Subcutaneous adipose tissue (tissue), 4 donors: Measurements from ENCODE around the gene RGS6. TPM values are rescaled to one million over a fixed set of nuclear protein-coding genes. Genes with fewer than 3 reads are reported as not detected.

ENCODE experiments used
- total RNA-seq, 4 donors: library from RNA; depleted of rRNA; stranded (reverse); fragments of >200 nt; gene quantifications; one replicate each; pipeline ENCODE4 v1.1.0, GENCODE V29; 2016
- TF ChIP-seq, protein P1 (sequence below): fragments of 450-650 bp; IDR thresholded peaks from one replicate; pipeline ENCODE4 v1.5.1; 2016; ENCODE audit warnings: low read depth, mild to moderate bottlenecking, control low read depth, antibody characterized with exemption, moderate library complexity

RGS6 gene
- total RNA-seq, 4 donors from 2014 or later, result 4.4 to 32.0 (median 11.4) TPM

DNA sequence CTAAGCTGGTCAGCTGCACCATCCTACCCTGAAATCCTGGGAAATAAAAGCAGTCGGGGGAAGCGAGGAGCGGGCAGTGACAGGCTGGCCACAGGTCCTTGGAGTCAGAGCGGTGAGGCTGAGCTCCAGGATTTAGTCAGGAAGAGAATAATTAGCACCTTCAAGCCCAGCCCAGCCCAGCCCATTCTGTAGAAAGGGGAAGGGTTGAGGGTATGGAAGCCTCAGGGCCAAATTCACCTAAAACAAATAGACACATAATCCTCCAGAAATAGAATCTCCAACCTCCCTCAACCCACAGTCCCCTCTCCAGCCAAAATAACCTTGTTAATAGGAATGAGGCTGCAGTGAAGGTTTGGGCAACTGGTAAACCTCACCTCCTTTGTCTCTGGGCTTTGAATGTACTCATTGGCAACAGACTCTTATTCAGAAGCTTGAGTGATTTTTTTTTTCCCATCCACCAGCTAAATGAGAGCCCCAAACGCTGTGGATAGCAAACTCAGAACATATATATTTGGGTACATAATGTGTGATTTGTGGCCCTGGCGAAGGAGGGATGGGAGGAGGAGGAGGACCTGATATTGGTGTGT lies 627.5 kb downstream of the RGS6 start:
- TF ChIP-seq, protein P1, sequence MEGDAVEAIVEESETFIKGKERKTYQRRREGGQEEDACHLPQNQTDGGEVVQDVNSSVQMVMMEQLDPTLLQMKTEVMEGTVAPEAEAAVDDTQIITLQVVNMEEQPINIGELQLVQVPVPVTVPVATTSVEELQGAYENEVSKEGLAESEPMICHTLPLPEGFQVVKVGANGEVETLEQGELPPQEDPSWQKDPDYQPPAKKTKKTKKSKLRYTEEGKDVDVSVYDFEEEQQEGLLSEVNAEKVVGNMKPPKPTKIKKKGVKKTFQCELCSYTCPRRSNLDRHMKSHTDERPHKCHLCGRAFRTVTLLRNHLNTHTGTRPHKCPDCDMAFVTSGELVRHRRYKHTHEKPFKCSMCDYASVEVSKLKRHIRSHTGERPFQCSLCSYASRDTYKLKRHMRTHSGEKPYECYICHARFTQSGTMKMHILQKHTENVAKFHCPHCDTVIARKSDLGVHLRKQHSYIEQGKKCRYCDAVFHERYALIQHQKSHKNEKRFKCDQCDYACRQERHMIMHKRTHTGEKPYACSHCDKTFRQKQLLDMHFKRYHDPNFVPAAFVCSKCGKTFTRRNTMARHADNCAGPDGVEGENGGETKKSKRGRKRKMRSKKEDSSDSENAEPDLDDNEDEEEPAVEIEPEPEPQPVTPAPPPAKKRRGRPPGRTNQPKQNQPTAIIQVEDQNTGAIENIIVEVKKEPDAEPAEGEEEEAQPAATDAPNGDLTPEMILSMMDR, result no peak

DNA sequence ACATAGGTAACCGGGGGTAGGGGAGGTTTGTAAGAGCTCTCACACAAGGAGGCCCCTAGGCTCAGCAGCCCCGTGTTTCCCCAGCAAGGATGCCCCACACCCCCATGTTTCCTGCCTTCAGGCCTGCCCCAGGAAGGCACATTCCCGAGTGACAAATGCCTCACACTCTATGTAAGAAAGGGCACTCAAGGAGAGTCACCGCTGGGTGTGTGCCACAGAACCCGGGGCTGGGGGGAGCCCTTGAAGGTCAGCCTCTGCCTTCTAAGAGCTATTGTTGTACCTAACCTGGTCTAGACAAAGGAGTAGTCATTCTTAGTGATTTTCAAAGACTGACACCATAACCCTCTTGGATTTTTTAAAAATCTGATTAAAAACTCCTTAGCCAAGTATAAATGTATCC lies 628.1 kb downstream of the RGS6 start:
- TF ChIP-seq, protein P1, result no peak

DNA sequence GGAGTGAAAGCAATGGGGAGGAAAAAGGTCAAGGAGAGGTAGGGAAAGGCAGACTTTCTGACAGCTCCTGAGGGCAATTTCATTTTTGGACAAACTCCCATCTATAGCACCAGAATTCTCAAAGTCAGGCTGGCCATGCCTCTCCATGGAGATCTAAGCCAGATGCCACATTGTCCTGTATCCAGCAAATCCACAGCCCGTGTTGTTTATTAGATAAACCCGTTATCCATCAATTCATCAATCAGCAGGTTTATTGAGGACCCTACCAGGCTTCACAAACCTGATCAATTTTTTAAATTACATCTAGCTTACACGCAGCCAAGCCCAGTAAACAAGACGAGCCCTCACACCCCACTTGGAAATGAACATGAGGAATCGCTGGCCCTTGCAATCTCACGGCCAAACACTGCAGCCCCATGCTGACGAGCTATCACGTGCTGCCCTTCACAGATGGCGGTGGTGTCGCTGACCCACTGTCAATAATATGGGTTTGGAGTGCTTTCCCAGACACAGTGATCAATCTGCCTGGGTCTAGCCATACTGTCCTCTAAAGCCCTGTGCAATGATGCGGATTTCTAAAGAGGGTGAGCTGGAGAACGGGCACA lies 628.8 kb downstream of the RGS6 start:
- TF ChIP-seq, protein P1, result no peak

DNA sequence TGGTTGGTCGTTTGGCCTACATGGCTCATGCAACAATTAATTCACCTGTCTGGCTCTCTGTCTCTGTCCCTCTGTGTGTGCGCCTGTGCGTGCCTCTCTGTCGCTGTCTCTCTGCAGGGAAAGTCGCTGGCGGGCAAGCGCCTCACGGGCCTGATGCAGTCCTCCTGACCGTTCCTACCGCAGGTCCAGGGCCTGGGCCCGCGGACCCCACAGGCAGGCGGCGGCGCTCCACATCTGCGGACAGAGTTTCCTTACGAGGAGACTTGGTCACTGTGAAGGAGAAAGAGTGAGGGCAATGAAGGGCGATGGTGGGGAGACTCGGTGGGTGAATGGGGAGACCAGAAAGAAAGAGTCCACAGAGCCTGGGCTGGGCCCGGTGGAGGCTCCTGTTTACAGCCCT lies 630.1 kb downstream of the RGS6 start:
- TF ChIP-seq, protein P1, result no peak

DNA sequence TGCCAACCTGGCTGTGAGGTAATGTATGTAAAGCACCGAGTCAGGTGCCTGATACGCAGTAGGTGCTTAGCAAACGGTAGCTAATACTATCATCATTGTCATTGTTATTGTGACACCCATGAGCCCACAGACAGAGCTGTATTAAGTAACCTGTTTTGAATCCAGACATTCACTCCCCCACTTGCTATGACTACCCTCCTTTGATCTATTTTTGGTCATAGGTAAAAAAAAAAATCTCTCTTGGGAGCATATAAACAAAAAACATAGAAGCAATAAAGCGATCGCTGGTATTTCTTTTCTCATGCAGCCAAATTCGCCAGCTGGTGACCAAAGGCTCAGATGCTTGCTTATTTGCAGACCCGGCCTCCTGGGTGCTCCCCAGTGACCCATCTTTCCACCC lies 631.4 kb downstream of the RGS6 start:
- TF ChIP-seq, protein P1, result no peak

DNA sequence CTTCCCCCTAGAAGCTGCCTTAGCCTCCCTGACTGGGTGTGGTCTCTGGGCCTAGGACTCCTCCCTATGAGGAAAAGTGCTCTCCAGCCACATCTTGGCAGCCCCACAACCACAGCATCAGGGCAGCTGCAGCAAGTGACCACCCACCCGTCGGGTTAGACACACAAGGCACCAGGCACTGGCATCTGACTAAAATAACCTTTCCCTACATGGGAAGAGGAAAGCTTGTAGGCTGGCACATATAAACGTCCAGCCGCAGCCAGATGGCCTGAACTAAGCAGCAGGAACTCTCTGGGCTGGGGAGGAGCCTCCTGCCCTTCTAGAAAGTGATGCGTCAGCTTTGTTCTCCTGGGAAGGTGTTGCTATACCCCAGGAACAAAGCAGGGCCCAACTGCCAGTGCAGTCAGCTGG lies 632.9 kb downstream of the RGS6 start:
- TF ChIP-seq, protein P1, result no peak

DNA sequence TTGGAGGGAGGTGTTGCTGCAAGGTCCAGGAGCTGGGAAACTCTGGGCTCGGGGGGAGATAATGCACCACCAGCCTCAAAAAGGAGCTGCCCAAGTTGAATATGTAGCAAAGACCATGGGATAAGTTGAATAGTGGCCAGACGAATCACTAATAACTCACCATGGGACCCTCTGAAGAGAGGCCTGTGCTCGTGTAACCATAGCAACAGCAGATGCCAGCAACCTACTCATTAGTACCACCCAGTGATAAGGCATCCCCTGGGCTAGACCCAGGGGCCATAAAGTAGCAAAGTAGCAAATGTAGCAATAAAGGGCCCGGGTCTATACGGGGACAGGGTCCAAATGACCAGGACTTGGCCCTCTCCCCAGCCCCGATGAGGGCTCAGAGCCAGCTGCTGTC lies 633.7 kb downstream of the RGS6 start:
- TF ChIP-seq, protein P1, result no peak
